ENCODE data around the gene TTC33. TPM values are rescaled to one million over a fixed set of nuclear protein-coding genes. Genes with fewer than 3 reads are reported as not detected.

TTC33 gene
- total RNA-seq, 2 experiments from 2014 or later = 24.4 to 27.4 TPM

- intact Hi-C loops (cut with micrococcal nuclease) = no loop called here
- Mint-ChIP-seq H3K27ac (no peak overlapping the region), H3K27me3 (ENCODE audit: low read depth) (no peaks in the 10 kb centered on the region), H3K4me1 (ENCODE audit: low read depth) (peaks cover 9% of the 10 kb centered on the region), H3K4me3 (no peak overlapping the region), H3K9me3 (no peaks in the 10 kb centered on the region), H3K36me3 (ENCODE audit: low read depth) (no peaks in the 10 kb centered on the region)
- CTCF ChIA-PET = interaction anchor here (0.6 kb wide), 1 partner anchor 102 kb away, joined by 3 read pairs; no protein-coding TSS in a partner anchor
- no peak for DNase-seq
These were observed 205.3 kb downstream of the TTC33 start for GRCh38 chr5:40550481-40550880.

DNA sequence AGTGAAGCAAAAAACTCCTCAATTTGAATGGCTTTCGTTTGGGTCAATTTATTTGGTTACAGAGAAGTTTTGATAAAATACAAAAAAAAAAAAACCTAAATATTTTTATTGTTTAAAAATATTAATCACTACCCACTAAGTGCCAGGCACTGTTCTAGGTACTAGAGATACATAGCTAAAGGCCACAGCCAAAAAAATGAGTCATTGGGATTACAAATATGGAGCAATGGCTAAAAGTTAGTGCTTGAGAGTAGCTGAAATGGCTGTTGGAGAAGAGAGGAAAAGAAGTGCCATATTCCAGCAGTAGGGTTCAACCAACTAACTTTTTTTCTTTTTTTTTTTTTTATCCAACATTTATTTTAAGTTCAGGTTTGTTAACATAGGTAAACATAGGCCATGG lies 206.1 kb downstream of the TTC33 start:
- H3K4me3 Mint-ChIP-seq = no peak overlapping the region
- no peaks in the 10 kb centered on the region for H3K27me3 Mint-ChIP-seq (ENCODE audit: low read depth)
- no peak for DNase-seq
- no peaks in the 10 kb centered on the region for H3K9me3 Mint-ChIP-seq
- no peak overlapping the region for H3K27ac Mint-ChIP-seq
- H3K4me1 Mint-ChIP-seq (ENCODE audit: low read depth) = peaks cover 9% of the 10 kb centered on the region
- CTCF ChIA-PET = interaction anchor here (0.6 kb wide), 1 partner anchor 103 kb away, joined by 3 read pairs; no protein-coding TSS in a partner anchor
- no peaks in the 10 kb centered on the region for H3K36me3 Mint-ChIP-seq (ENCODE audit: low read depth)
- intact Hi-C loops (cut with micrococcal nuclease) = no loop called here

- intact Hi-C loops (cut with micrococcal nuclease) = no loop called here
- H3K36me3 Mint-ChIP-seq (ENCODE audit: low read depth) = no peaks in the 10 kb centered on the region
- H3K9me3 Mint-ChIP-seq = no peaks in the 10 kb centered on the region
- CTCF ChIA-PET = interaction anchor here (0.6 kb wide), 1 partner anchor 59 kb away, joined by 3 read pairs; no protein-coding TSS in a partner anchor
- peaks cover 2% of the 10 kb centered on the region for H3K4me1 Mint-ChIP-seq (ENCODE audit: low read depth)
- H3K4me3 Mint-ChIP-seq = no peak overlapping the region
- H3K27me3 Mint-ChIP-seq (ENCODE audit: low read depth) = no peaks in the 10 kb centered on the region
- no peak for DNase-seq
- H3K27ac Mint-ChIP-seq = no peak overlapping the region
These were observed 207.7 kb downstream of the TTC33 start for GRCh38 chr5:40547994-40548575.

GRCh38 chr5:40547557-40547956 lies 208.2 kb downstream of the TTC33 start:
- CTCF ChIA-PET = no interaction called here
- no peak for DNase-seq
- Mint-ChIP-seq H3K27me3 (ENCODE audit: low read depth) (no peaks in the 10 kb centered on the region), H3K27ac (no peak overlapping the region), H3K9me3 (no peaks in the 10 kb centered on the region), H3K36me3 (ENCODE audit: low read depth) (no peaks in the 10 kb centered on the region), H3K4me3 (no peak overlapping the region), H3K4me1 (ENCODE audit: low read depth) (peaks cover 2% of the 10 kb centered on the region)
- intact Hi-C loops (cut with micrococcal nuclease) = no loop called here

DNA sequence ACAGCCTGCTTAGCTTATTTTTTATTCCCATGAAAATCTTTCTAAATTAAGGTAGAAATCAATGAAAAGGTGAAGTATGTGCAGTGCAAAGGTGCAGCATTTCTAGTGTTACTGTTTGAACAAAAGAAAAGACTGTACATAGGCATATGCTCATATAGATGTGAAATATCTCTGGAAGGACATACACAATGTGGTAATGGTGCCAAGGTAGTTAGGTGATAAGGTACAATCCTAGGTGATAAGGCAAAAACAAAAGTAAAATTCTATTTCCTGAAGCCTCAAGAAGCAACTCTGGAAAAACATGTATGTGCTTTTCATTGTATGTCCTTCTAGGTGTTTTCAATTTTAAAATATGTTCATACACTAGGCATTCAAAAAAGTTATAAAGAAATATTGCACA lies 215.5 kb downstream of the TTC33 start:
- DNase-seq = no peak
- H3K9me3 Mint-ChIP-seq = no peaks in the 10 kb centered on the region
- H3K36me3 Mint-ChIP-seq (ENCODE audit: low read depth) = no peaks in the 10 kb centered on the region
- no peak overlapping the region for H3K4me3 Mint-ChIP-seq
- no peak overlapping the region for H3K27ac Mint-ChIP-seq
- CTCF ChIA-PET = no interaction called here
- intact Hi-C loops (cut with micrococcal nuclease) = no loop called here
- peaks cover 3% of the 10 kb centered on the region for H3K4me1 Mint-ChIP-seq (ENCODE audit: low read depth)
- no peaks in the 10 kb centered on the region for H3K27me3 Mint-ChIP-seq (ENCODE audit: low read depth)

- no peaks in the 10 kb centered on the region for H3K9me3 Mint-ChIP-seq
- no peaks in the 10 kb centered on the region for H3K27me3 Mint-ChIP-seq (ENCODE audit: low read depth)
- CTCF ChIA-PET = no interaction called here
- H3K4me1 Mint-ChIP-seq (ENCODE audit: low read depth) = peaks cover 12% of the 10 kb centered on the region
- DNase-seq = no peak
- H3K27ac Mint-ChIP-seq = no peak overlapping the region
- no peak overlapping the region for H3K4me3 Mint-ChIP-seq
- H3K36me3 Mint-ChIP-seq (ENCODE audit: low read depth) = no peaks in the 10 kb centered on the region
- intact Hi-C loops (cut with micrococcal nuclease) = no loop called here
These were observed 231.1 kb downstream of the TTC33 start for GRCh38 chr5:40524677-40525076.

GRCh38 chr5:40521925-40522324 lies 233.8 kb downstream of the TTC33 start:
- no peaks in the 10 kb centered on the region for H3K9me3 Mint-ChIP-seq

GRCh38 chr5:40521108-40521785 lies 234.5 kb downstream of the TTC33 start:
- intact Hi-C loops (cut with micrococcal nuclease) = no loop called here
- Mint-ChIP-seq H3K4me3 (no peak overlapping the region), H3K27ac (no peak overlapping the region), H3K36me3 (ENCODE audit: low read depth) (no peaks in the 10 kb centered on the region), H3K9me3 (no peaks in the 10 kb centered on the region), H3K4me1 (ENCODE audit: low read depth) (peaks cover 17% of the 10 kb centered on the region), H3K27me3 (ENCODE audit: low read depth) (no peaks in the 10 kb centered on the region)
- CTCF ChIA-PET = interaction anchor here (1.4 kb wide), 1 partner anchor 17 kb away, joined by 3 read pairs; no protein-coding TSS in a partner anchor
- DNase-seq = no peak

More at GRCh38 chr5:40521925-40522324, 233.8 kb downstream of the TTC33 start:
- DNase-seq = no peak
- Mint-ChIP-seq H3K27ac (no peak overlapping the region), H3K36me3 (ENCODE audit: low read depth) (no peaks in the 10 kb centered on the region), H3K27me3 (ENCODE audit: low read depth) (no peaks in the 10 kb centered on the region), H3K4me1 (ENCODE audit: low read depth) (peaks cover 15% of the 10 kb centered on the region), H3K4me3 (no peak overlapping the region)
- CTCF ChIA-PET = interaction anchor here (1.4 kb wide), 1 partner anchor 17 kb away, joined by 3 read pairs; no protein-coding TSS in a partner anchor
- intact Hi-C loops (cut with micrococcal nuclease) = no loop called here

DNA sequence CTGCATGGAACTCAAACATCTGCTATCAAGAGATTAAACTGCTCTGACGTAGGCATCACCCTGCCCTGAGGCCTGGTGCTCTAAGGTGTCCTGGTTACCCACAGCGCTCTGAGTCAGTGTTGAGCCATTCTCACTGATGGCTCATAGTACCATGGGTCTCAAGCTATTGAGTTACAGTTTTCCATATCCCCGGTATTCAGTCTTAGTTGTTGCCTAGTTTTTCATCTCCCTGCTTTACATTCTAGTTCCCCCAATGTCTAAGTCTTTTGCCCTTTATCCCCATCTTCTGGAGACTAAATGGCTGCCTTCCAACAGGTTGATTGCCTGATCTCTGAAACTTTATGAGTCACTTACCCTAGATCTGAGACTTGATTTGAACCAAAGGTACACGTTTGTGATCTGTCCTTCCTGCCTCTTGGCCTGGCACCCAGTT lies 237.3 kb downstream of the TTC33 start:
- CTCF ChIA-PET = no interaction called here

DNA sequence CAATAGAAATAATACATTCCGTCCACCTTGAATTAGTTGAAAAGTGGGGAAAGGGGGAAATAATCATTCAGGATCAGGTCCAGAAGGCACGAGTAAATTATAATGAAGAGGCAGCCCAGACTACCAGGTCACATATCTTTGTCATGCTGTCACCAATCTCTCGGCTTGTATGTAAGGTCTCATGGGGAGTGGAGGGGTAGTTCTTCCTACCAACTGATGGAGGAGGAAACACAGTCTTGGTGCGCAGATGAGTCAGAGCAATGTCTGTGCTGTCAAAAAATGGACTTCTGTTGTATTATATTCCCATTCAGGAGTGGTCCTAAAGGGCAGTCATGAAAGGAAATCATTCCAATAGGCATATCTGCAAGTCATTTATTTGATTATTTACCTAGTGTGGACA lies 240.3 kb downstream of the TTC33 start:
- Mint-ChIP-seq H3K36me3 (ENCODE audit: low read depth) (peaks cover 4% of the 10 kb centered on the region), H3K4me1 (ENCODE audit: low read depth) (peaks cover 36% of the 10 kb centered on the region), H3K27me3 (ENCODE audit: low read depth) (no peaks in the 10 kb centered on the region), H3K27ac (peak overlapping the region; percentile 28), H3K4me3 (no peak overlapping the region), H3K9me3 (no peaks in the 10 kb centered on the region)
- DNase-seq = no peak
- CTCF ChIA-PET = no interaction called here
- intact Hi-C loops (cut with micrococcal nuclease) = loop anchor here (5.0 kb wide), 1 partner anchor 42 kb away; no protein-coding TSS in a partner anchor

More for the DNA sequence above, 237.3 kb downstream of the TTC33 start:
- intact Hi-C loops (cut with micrococcal nuclease) = loop anchor here (5.0 kb wide), 1 partner anchor 39 kb away; no protein-coding TSS in a partner anchor
- Mint-ChIP-seq H3K9me3 (no peaks in the 10 kb centered on the region), H3K4me1 (ENCODE audit: low read depth) (peaks cover 34% of the 10 kb centered on the region), H3K27ac (no peak overlapping the region), H3K36me3 (ENCODE audit: low read depth) (peaks cover 4% of the 10 kb centered on the region), H3K4me3 (no peak overlapping the region), H3K27me3 (ENCODE audit: low read depth) (no peaks in the 10 kb centered on the region)
- DNase-seq = peak; percentile 19

DNA sequence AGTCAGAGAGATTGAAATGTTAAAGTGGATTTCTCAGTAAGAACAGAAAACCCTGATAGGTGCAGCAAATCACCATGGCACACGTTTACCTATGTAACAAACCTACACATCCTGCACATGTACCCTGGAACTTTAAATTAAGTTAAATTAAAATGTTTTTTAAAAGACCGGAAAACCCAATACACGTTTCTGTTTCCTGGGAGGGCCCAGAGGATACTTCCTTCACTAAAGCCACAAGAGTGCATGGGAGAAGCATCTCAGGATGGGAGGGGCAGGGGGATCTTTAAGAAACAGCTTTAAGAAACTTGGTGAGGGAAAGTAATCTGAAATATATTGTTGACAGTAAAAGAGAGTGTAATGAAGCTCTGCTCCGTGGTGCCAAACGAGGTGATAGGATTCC lies 240.8 kb downstream of the TTC33 start:
- Mint-ChIP-seq H3K4me3 (no peak overlapping the region), H3K4me1 (ENCODE audit: low read depth) (peaks cover 36% of the 10 kb centered on the region), H3K36me3 (ENCODE audit: low read depth) (peaks cover 4% of the 10 kb centered on the region), H3K27me3 (ENCODE audit: low read depth) (no peaks in the 10 kb centered on the region), H3K27ac (peak overlapping the region; percentile 28), H3K9me3 (no peaks in the 10 kb centered on the region)
- intact Hi-C loops (cut with micrococcal nuclease) = loop anchor here (5.0 kb wide), 1 partner anchor 42 kb away; no protein-coding TSS in a partner anchor
- DNase-seq = no peak
- CTCF ChIA-PET = no interaction called here

DNA sequence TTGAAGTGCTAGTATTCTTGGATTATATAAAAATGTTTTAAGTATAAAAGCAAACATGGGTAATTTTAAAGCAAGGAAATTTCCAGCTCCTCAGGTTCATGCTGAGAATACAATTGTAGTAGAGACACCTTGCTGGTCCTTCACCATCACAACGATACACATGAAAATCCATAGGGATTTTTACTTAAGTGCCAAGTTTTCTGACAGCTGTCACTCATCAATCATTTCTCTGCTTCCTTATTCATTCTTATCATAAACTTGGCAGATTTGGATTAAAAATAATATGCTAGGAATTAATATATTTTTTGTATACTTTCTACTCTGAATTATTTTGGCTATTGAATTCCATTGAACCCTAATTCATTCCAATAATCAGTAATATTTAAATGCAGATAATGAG lies 244.0 kb downstream of the TTC33 start:
- DNase-seq = no peak
- Mint-ChIP-seq H3K4me1 (ENCODE audit: low read depth) (peaks cover 29% of the 10 kb centered on the region), H3K27ac (no peak overlapping the region), H3K9me3 (no peaks in the 10 kb centered on the region), H3K36me3 (ENCODE audit: low read depth) (peaks cover 4% of the 10 kb centered on the region), H3K27me3 (ENCODE audit: low read depth) (no peaks in the 10 kb centered on the region), H3K4me3 (no peak overlapping the region)
- intact Hi-C loops (cut with micrococcal nuclease) = no loop called here
- CTCF ChIA-PET = interaction anchor here (0.6 to 1.1 kb wide), 2 partner anchors 14 to 82 kb away, joined by 3 read pairs; no protein-coding TSS in a partner anchor

Measured in activated naive CD4-positive, alpha-beta T cell treated with anti-CD3 and anti-CD28 coated beads for 36 hours (primary cell).